ENCODE data around the gene ADCY7.

ADCY7 gene

DNA sequence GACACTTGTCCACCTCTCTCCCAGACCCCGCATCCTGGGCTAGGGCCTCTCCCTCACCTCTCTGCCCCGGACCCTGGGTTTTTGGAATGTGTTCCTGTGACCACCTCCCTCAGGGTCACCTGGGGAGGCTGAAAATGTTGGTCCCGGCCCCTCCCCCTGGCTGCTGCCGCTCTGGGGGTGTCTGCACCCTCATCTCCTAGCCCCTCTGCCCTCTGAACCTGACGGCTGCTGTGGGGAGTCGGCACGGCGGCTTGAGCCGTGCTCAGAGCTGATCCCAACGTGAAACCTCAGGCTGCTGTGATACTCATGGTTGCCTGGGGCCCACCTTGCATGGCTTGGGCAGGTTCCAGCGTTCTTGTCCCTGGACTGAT is 42.8 kb downstream of the ADCY7 start:
- Histone ChIP-seq H3K4me2 (ENCODE audit: low read length) (no peak overlapping the region), H3K9me3 (ENCODE audit: control insufficient read depth, low read length) (no peaks in the 10 kb centered on the region), H3K4me3 (ENCODE audit: low read depth, low read length) (no peak overlapping the region), H3K36me3 (ENCODE audit: control insufficient read depth, insufficient read depth, low read length) (no peaks in the 10 kb centered on the region), H2AFZ (no peak overlapping the region), H3K79me2 (no peaks in the 10 kb centered on the region), H3K27me3 (ENCODE audit: control insufficient read depth, insufficient read depth, low read length) (no peaks in the 10 kb centered on the region), H3K27ac (no peak overlapping the region), H3K9ac (no peak overlapping the region), H3K4me1 (no peaks in the 10 kb centered on the region)
- TF ChIP-seq, protein P1, sequence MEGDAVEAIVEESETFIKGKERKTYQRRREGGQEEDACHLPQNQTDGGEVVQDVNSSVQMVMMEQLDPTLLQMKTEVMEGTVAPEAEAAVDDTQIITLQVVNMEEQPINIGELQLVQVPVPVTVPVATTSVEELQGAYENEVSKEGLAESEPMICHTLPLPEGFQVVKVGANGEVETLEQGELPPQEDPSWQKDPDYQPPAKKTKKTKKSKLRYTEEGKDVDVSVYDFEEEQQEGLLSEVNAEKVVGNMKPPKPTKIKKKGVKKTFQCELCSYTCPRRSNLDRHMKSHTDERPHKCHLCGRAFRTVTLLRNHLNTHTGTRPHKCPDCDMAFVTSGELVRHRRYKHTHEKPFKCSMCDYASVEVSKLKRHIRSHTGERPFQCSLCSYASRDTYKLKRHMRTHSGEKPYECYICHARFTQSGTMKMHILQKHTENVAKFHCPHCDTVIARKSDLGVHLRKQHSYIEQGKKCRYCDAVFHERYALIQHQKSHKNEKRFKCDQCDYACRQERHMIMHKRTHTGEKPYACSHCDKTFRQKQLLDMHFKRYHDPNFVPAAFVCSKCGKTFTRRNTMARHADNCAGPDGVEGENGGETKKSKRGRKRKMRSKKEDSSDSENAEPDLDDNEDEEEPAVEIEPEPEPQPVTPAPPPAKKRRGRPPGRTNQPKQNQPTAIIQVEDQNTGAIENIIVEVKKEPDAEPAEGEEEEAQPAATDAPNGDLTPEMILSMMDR (IDR thresholded peaks at IDR 0.05), result no peak

GRCh38 chr16:50309527-50310307 is 43.4 kb downstream of the ADCY7 start:
- Histone ChIP-seq H3K9me3 (ENCODE audit: control insufficient read depth, low read length) (no peaks in the 10 kb centered on the region), H3K79me2 (no peaks in the 10 kb centered on the region), H2AFZ (no peak overlapping the region), H3K36me3 (ENCODE audit: control insufficient read depth, insufficient read depth, low read length) (no peaks in the 10 kb centered on the region), H3K27ac (no peak overlapping the region), H3K4me3 (ENCODE audit: low read depth, low read length) (no peak overlapping the region), H3K9ac (no peak overlapping the region), H3K4me2 (ENCODE audit: low read length) (no peak overlapping the region), H3K4me1 (no peaks in the 10 kb centered on the region), H3K27me3 (ENCODE audit: control insufficient read depth, insufficient read depth, low read length) (no peaks in the 10 kb centered on the region)
- TF ChIP-seq, protein P1 (IDR thresholded peaks at IDR 0.05), result no peak

- H3K36me3 ChIP-seq (ENCODE audit: control insufficient read depth, insufficient read depth, low read length), result no peaks in the 10 kb centered on the region
- H2AFZ ChIP-seq, result no peak overlapping the region
- no peak overlapping the region for H3K27ac ChIP-seq
- H3K79me2 ChIP-seq, result no peaks in the 10 kb centered on the region
- H3K4me3 ChIP-seq (ENCODE audit: low read depth, low read length), result no peak overlapping the region
- no peak overlapping the region for H3K9ac ChIP-seq
- no peak overlapping the region for H3K4me2 ChIP-seq (ENCODE audit: low read length)
- no peaks in the 10 kb centered on the region for H3K9me3 ChIP-seq (ENCODE audit: control insufficient read depth, low read length)
- TF ChIP-seq, protein P1 (IDR thresholded peaks at IDR 0.05), result no peak
- no peaks in the 10 kb centered on the region for H3K27me3 ChIP-seq (ENCODE audit: control insufficient read depth, insufficient read depth, low read length)
- no peaks in the 10 kb centered on the region for H3K4me1 ChIP-seq
Observed at GRCh38 chr16:50310308-50311133, 44.2 kb downstream of the ADCY7 start.

- Histone ChIP-seq H3K4me2 (ENCODE audit: low read length) (no peak overlapping the region), H3K27ac (no peak overlapping the region), H3K9ac (no peak overlapping the region), H3K79me2 (no peaks in the 10 kb centered on the region), H3K4me1 (no peaks in the 10 kb centered on the region), H3K4me3 (ENCODE audit: low read depth, low read length) (no peak overlapping the region), H3K27me3 (ENCODE audit: control insufficient read depth, insufficient read depth, low read length) (no peaks in the 10 kb centered on the region), H2AFZ (no peak overlapping the region), H3K36me3 (ENCODE audit: control insufficient read depth, insufficient read depth, low read length) (no peaks in the 10 kb centered on the region), H3K9me3 (ENCODE audit: control insufficient read depth, low read length) (no peaks in the 10 kb centered on the region)
- TF ChIP-seq, protein P1 (IDR thresholded peaks at IDR 0.05), result no peak
Observed at GRCh38 chr16:50311134-50311528, 44.8 kb downstream of the ADCY7 start.

All from parathyroid adenoma (tissue), 2 donors.